KMS-11 (cell line): ENCODE data around the gene CYB5A.

ENCODE experiments used
- H2AFZ ChIP-seq: fragments of 200-600 bp; sonication (generic); 2 replicates; pipeline ENCODE4 v1.6.1; 2016; ENCODE audit warnings: antibody characterized with exemption, mixed run types, low read depth
- H3K27ac ChIP-seq: fragments of 200-600 bp; sonication (generic); 2 replicates; pipeline ENCODE4 v1.6.1; 2016; ENCODE audit warnings: mild to moderate bottlenecking, mixed run types
- H3K27me3 ChIP-seq: fragments of 200-600 bp; sonication (generic); 2 replicates; pipeline ENCODE4 v1.6.1; 2017; ENCODE audit warnings: mild to moderate bottlenecking, low read depth, mixed run types, moderate library complexity; ENCODE audit not compliant: insufficient read depth
- H3K36me3 ChIP-seq: fragments of 200-600 bp; sonication (generic); 2 replicates; pipeline ENCODE4 v1.6.1; 2017; ENCODE audit warnings: mild to moderate bottlenecking, mixed run types; ENCODE audit not compliant: insufficient read depth
- H3K4me1 ChIP-seq: fragments of 200-600 bp; sonication (generic); 2 replicates; pipeline ENCODE4 v1.6.1; 2016; ENCODE audit warnings: mild to moderate bottlenecking, low read depth, mixed run types; ENCODE audit not compliant: poor library complexity, severe bottlenecking
- H3K4me2 ChIP-seq: fragments of 200-600 bp; sonication (generic); 2 replicates; pipeline ENCODE4 v1.7.0; 2016; ENCODE audit warnings: mild to moderate bottlenecking, mixed run types
- H3K4me3 ChIP-seq: fragments of 200-600 bp; sonication (generic); IDR thresholded peaks from 2 replicates; pipeline ENCODE4 v1.6.1; 2017; ENCODE audit warnings: low read depth, low read length, mixed read lengths; ENCODE audit not compliant: insufficient read depth
- H3K79me2 ChIP-seq: fragments of 200-600 bp; sonication (generic); 2 replicates; pipeline ENCODE4 v1.6.1; 2016; ENCODE audit warnings: low read depth, mixed run types; ENCODE audit not compliant: insufficient read depth
- H3K9ac ChIP-seq: fragments of 200-600 bp; sonication (generic); 2 replicates; pipeline ENCODE4 v1.6.1; 2016; ENCODE audit warnings: mild to moderate bottlenecking, mixed run types
- H4K20me1 ChIP-seq: fragments of 200-600 bp; sonication (generic); 2 replicates; pipeline ENCODE4 v1.6.1; 2016; ENCODE audit warnings: mild to moderate bottlenecking, mixed run types; ENCODE audit not compliant: insufficient read depth
- CTCF ChIP-seq: fragments of 200-600 bp; sonication (generic); conservative IDR thresholded peaks from 2 replicates; pipeline ENCODE4 v1.6.1; 2017; ENCODE audit warnings: low read depth, mild to moderate bottlenecking, antibody characterized with exemption, low read length, moderate library complexity, mixed read lengths

CYB5A gene

GRCh38 chr18:74221081-74221480, 70.7 kb downstream of the CYB5A start:
- no peaks in the 10 kb centered on the region for H3K27me3 ChIP-seq
- H4K20me1 ChIP-seq, result no peaks in the 10 kb centered on the region

GRCh38 chr18:74219056-74219455, 72.7 kb downstream of the CYB5A start:
- Histone ChIP-seq H3K27ac (no peak overlapping the region), H3K4me2 (no peak overlapping the region), H4K20me1 (no peaks in the 10 kb centered on the region), H3K9ac (no peak overlapping the region), H2AFZ (no peak overlapping the region), H3K27me3 (no peaks in the 10 kb centered on the region), H3K36me3 (no peaks in the 10 kb centered on the region), H3K4me1 (no peaks in the 10 kb centered on the region), H3K4me3 (no peak overlapping the region), H3K79me2 (no peaks in the 10 kb centered on the region)
- TF ChIP-seq CTCF, result no peak

More at GRCh38 chr18:74221081-74221480, 70.7 kb downstream of the CYB5A start:
- Histone ChIP-seq H3K79me2 (no peaks in the 10 kb centered on the region), H3K4me3 (no peak overlapping the region), H3K36me3 (no peaks in the 10 kb centered on the region), H3K27ac (no peak overlapping the region), H3K4me2 (no peak overlapping the region), H3K9ac (no peak overlapping the region), H2AFZ (no peak overlapping the region), H3K4me1 (no peaks in the 10 kb centered on the region)
- no peak for TF ChIP-seq CTCF

- no peak overlapping the region for H3K27ac ChIP-seq
- no peak for TF ChIP-seq CTCF
Measured at GRCh38 chr18:74217476-74218143, 74.2 kb downstream of the CYB5A start.

GRCh38 chr18:74216661-74217110, 75.1 kb downstream of the CYB5A start:
- Histone ChIP-seq H3K4me1 (no peaks in the 10 kb centered on the region), H3K4me3 (no peak overlapping the region), H3K9ac (no peak overlapping the region), H4K20me1 (no peaks in the 10 kb centered on the region), H2AFZ (no peak overlapping the region), H3K79me2 (no peaks in the 10 kb centered on the region), H3K27ac (no peak overlapping the region), H3K27me3 (no peaks in the 10 kb centered on the region), H3K36me3 (no peaks in the 10 kb centered on the region), H3K4me2 (no peak overlapping the region)
- TF ChIP-seq CTCF, result no peak

More at GRCh38 chr18:74217476-74218143, 74.2 kb downstream of the CYB5A start:
- H3K9ac ChIP-seq, result no peak overlapping the region
- H4K20me1 ChIP-seq, result no peaks in the 10 kb centered on the region
- H2AFZ ChIP-seq, result no peak overlapping the region
- no peaks in the 10 kb centered on the region for H3K79me2 ChIP-seq
- no peaks in the 10 kb centered on the region for H3K36me3 ChIP-seq
- no peak overlapping the region for H3K4me3 ChIP-seq
- no peaks in the 10 kb centered on the region for H3K4me1 ChIP-seq
- no peak overlapping the region for H3K4me2 ChIP-seq
- no peaks in the 10 kb centered on the region for H3K27me3 ChIP-seq
